WTC11 (cell line): Measurements from ENCODE around the gene HHIPL1. TPM values are rescaled to one million over a fixed set of nuclear protein-coding genes. Genes with fewer than 3 reads are reported as not detected.

Experiments
- ATAC-seq: fragments of 200-7000 bp; cut with Tn5 transposase; 2 replicates; pipeline ENCODE4 v1.10.0; 2021; ENCODE audit warnings: mild to moderate bottlenecking, moderate library complexity
- CTCF ChIA-PET: fragments of 300-600 bp; sonication (Branson Sonifier 250); formaldehyde crosslinking; loops from one replicate; lab custom pipeline; 2021; ENCODE audit warnings: antibody characterized with exemption; lab: Charles Lee
- POLR2A ChIA-PET: fragments of 350-600 bp; sonication (Branson Sonifier 250); formaldehyde crosslinking; loops from one replicate; lab custom pipeline; 2021; ENCODE audit warnings: antibody characterized with exemption; lab: Charles Lee
- DNase-seq: peaks from one replicate; pipeline ENCODE4 v3.0.0; 2021; ENCODE audit warnings: low spot score
- H3K27ac Mint-ChIP-seq: 2 replicates; pipeline ENCODE4 v1.8.0; 2021; ENCODE audit warnings: mixed read lengths
- H3K27me3 Mint-ChIP-seq: 2 replicates; pipeline ENCODE4 v1.8.0; 2021; ENCODE audit warnings: low read depth, mild to moderate bottlenecking, moderate library complexity, mixed read lengths
- H3K36me3 Mint-ChIP-seq: 2 replicates; pipeline ENCODE4 v1.8.0; 2021; ENCODE audit warnings: mixed read lengths
- H3K4me1 Mint-ChIP-seq: 2 replicates; pipeline ENCODE4 v1.8.0; 2022; ENCODE audit warnings: mixed read lengths
- H3K4me3 Mint-ChIP-seq: 2 replicates; pipeline ENCODE4 v1.8.0; 2021; ENCODE audit warnings: mild to moderate bottlenecking, moderate library complexity, mixed read lengths
- H3K9me3 Mint-ChIP-seq: 2 replicates; pipeline ENCODE4 v1.8.0; 2021; ENCODE audit warnings: mixed read lengths
- EMX1 ChIP-seq: fragments of 250-450 bp; sonication (Bioruptor Pico); IDR thresholded peaks from 2 replicates; pipeline ENCODE4 v1.8.0; 2021; ENCODE audit warnings: mild to moderate bottlenecking
- ETV6 ChIP-seq: sonication (generic); formaldehyde crosslinking; IDR thresholded peaks from 2 replicates; pipeline ENCODE4 v1.8.1; 2022; ENCODE audit warnings: mild to moderate bottlenecking, missing genetic modification reagents
- JAZF1 ChIP-seq: fragments of 250-450 bp; sonication (Bioruptor Pico); IDR thresholded peaks from 2 replicates; pipeline ENCODE4 v1.9.0; 2021; ENCODE audit warnings: moderate library complexity, mild to moderate bottlenecking, inconsistent platforms
- JUN ChIP-seq: sonication (generic); formaldehyde crosslinking; IDR thresholded peaks from 2 replicates; pipeline ENCODE4 v1.8.0; 2023; ENCODE audit warnings: mild to moderate bottlenecking, missing genetic modification reagents
- TCF7 ChIP-seq: sonication (generic); formaldehyde crosslinking; IDR thresholded peaks from 2 replicates; pipeline ENCODE4 v1.8.0; 2022; ENCODE audit warnings: mild to moderate bottlenecking, low read depth, missing genetic modification reagents, moderate library complexity
- ZBTB21 ChIP-seq: sonication (generic); formaldehyde crosslinking; IDR thresholded peaks from 2 replicates; pipeline ENCODE4 v1.8.1; 2023; ENCODE audit warnings: mild to moderate bottlenecking, missing genetic modification reagents, borderline replicate concordance
- ZNF219 ChIP-seq: sonication (generic); formaldehyde crosslinking; IDR thresholded peaks from 2 replicates; pipeline ENCODE4 v1.8.0; 2023; ENCODE audit warnings: missing genetic modification reagents, mild to moderate bottlenecking, borderline replicate concordance
- ZNF263 ChIP-seq: sonication (generic); formaldehyde crosslinking; IDR thresholded peaks from 2 replicates; pipeline ENCODE4 v1.8.1; 2022; ENCODE audit warnings: low read depth, mild to moderate bottlenecking, moderate library complexity, missing genetic modification reagents
- ZNF416 ChIP-seq: fragments of 250-450 bp; sonication (Bioruptor Pico); IDR thresholded peaks from 2 replicates; pipeline ENCODE4 v1.9.0; 2021; ENCODE audit warnings: mild to moderate bottlenecking, inconsistent platforms
- total RNA-seq: library from RNA; stranded (reverse); gene quantifications from 3 replicates; pipeline ENCODE4 v1.2.3, GENCODE V29; 2021
- TF ChIP-seq, protein P1 (sequence below): fragments of 200-600 bp; IDR thresholded peaks from 2 replicates; pipeline ENCODE4 v1.8.0; 2022; ENCODE audit warnings: antibody characterized with exemption
- TF ChIP-seq, protein P2 (sequence below): sonication (generic); formaldehyde crosslinking; IDR thresholded peaks from 2 replicates; pipeline ENCODE4 v1.8.0; 2022; ENCODE audit warnings: mild to moderate bottlenecking, missing genetic modification reagents
- TF ChIP-seq, protein P3 (sequence below): sonication (generic); formaldehyde crosslinking; IDR thresholded peaks from 2 replicates; pipeline ENCODE4 v1.8.0; 2023; ENCODE audit warnings: missing genetic modification reagents
- TF ChIP-seq, protein P4 (sequence below): sonication (generic); formaldehyde crosslinking; IDR thresholded peaks from 2 replicates; pipeline ENCODE4 v1.8.1; 2022; ENCODE audit warnings: low read depth, missing genetic modification reagents, borderline replicate concordance
- TF ChIP-seq, protein P5 (sequence below): sonication (generic); formaldehyde crosslinking; IDR thresholded peaks from 2 replicates; pipeline ENCODE4 v1.8.1; 2023; ENCODE audit warnings: mild to moderate bottlenecking, missing genetic modification reagents
- TF ChIP-seq, protein P6 (sequence below): fragments of 250-450 bp; sonication (Bioruptor Pico); IDR thresholded peaks from 2 replicates; pipeline ENCODE4 v1.9.0; 2021; ENCODE audit warnings: mild to moderate bottlenecking
- TF ChIP-seq, protein P7 (sequence below): sonication (generic); formaldehyde crosslinking; IDR thresholded peaks from 2 replicates; pipeline ENCODE4 v1.8.0; 2023; ENCODE audit warnings: mild to moderate bottlenecking, missing genetic modification reagents
- TF ChIP-seq, protein P8 (sequence below): sonication (generic); formaldehyde crosslinking; IDR thresholded peaks from 2 replicates; pipeline ENCODE4 v1.8.1; 2023; ENCODE audit warnings: mild to moderate bottlenecking, missing genetic modification reagents

Gene HHIPL1
- total RNA-seq, 1 experiment from 2014 or later = 1.5 TPM

DNA sequence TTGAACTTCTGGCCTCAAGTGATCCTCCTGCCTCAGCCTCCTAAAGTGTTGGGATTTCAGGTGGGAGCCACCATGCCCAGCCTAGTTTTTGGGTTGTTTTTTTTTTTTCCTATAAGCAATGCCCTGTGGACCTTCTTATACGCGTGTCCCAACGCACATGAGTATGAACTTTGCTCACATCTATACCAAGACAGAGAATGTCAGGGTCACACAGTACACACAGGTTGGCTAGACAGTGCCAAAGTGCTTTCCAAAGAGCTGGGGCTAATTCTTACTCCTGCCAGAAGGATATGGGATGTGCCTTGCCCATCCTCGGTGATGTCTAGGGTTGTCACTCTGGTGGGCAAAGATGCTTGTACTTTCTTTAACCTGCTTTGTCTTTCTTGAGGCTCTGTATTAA is 33.3 kb upstream of the HHIPL1 start:
- peaks cover 8% of the 10 kb centered on the region for H3K27me3 Mint-ChIP-seq
- DNase-seq = no peak
- POLR2A ChIA-PET = interaction anchor here (0.5 kb wide), 1 partner anchor 134 kb away, joined by 3 read pairs; no protein-coding TSS in a partner anchor
- no peak overlapping the region for H3K4me3 Mint-ChIP-seq
- no peak for TF ChIP-seq JUN (CRISPR knock-in tag)
- TF ChIP-seq, protein P1, sequence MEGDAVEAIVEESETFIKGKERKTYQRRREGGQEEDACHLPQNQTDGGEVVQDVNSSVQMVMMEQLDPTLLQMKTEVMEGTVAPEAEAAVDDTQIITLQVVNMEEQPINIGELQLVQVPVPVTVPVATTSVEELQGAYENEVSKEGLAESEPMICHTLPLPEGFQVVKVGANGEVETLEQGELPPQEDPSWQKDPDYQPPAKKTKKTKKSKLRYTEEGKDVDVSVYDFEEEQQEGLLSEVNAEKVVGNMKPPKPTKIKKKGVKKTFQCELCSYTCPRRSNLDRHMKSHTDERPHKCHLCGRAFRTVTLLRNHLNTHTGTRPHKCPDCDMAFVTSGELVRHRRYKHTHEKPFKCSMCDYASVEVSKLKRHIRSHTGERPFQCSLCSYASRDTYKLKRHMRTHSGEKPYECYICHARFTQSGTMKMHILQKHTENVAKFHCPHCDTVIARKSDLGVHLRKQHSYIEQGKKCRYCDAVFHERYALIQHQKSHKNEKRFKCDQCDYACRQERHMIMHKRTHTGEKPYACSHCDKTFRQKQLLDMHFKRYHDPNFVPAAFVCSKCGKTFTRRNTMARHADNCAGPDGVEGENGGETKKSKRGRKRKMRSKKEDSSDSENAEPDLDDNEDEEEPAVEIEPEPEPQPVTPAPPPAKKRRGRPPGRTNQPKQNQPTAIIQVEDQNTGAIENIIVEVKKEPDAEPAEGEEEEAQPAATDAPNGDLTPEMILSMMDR = no peak
- no peak for TF ChIP-seq JAZF1
- TF ChIP-seq, protein P2, sequence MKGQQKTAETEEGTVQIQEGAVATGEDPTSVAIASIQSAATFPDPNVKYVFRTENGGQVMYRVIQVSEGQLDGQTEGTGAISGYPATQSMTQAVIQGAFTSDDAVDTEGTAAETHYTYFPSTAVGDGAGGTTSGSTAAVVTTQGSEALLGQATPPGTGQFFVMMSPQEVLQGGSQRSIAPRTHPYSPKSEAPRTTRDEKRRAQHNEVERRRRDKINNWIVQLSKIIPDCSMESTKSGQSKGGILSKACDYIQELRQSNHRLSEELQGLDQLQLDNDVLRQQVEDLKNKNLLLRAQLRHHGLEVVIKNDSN (CRISPR knock-in tag) = no peak
- ATAC-seq = no peak
- no peaks in the 10 kb centered on the region for H3K36me3 Mint-ChIP-seq
- no peaks in the 10 kb centered on the region for H3K9me3 Mint-ChIP-seq
- H3K4me1 Mint-ChIP-seq = no peaks in the 10 kb centered on the region; the same call in 1 of the 2 replicates
- CTCF ChIA-PET = interaction anchor here (0.7 kb wide), 1 partner anchor 151 kb away, joined by 3 read pairs; no protein-coding TSS in a partner anchor
- no peak overlapping the region; the same call in 1 of the 2 replicates for H3K27ac Mint-ChIP-seq

DNA sequence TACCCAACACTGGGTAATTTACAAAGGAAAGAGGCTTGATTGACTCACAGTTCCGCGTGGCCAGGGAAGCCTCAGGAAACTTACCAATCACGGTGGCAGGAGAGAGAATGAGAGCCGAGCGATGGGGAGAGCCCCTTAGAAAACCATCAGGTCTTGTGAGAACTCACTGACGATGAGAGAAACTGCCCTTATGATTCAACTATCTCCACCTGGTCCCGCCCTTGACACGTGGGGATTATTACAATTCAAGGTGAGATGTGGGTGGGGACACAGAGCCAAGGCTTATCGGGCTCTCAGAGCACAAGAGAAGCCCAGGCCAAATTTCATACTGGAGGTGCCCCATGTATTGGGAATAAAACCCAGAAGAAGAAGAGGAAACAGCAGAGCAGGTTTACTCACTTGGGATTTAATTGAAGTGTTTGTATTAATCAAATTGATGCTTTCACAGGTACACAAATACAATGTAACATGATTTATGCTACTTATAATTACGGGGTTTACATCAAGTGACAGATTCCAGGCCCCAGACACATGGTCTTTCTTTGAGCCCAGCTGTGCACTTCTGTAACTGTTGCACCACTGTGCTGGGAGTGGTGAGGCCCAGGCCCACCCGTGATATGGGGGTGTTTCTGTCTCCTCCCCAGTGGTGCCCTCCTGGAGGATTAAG is 32.7 kb upstream of the HHIPL1 start:
- DNase-seq (no peak), ATAC-seq (no peak)
- POLR2A ChIA-PET = interaction anchor here (0.5 kb wide), 1 partner anchor 134 kb away, joined by 3 read pairs; no protein-coding TSS in a partner anchor
- CTCF ChIA-PET = interaction anchor here (0.6 kb wide), 1 partner anchor 196 kb away, joined by 3 read pairs; no protein-coding TSS in a partner anchor
- no peaks in the 10 kb centered on the region for H3K36me3 Mint-ChIP-seq
- H3K27me3 Mint-ChIP-seq = peaks cover 3% of the 10 kb centered on the region
- H3K9me3 Mint-ChIP-seq = no peaks in the 10 kb centered on the region
- H3K4me3 Mint-ChIP-seq = no peak overlapping the region
- peak overlapping the region; percentile 3; the same call in 1 of the 2 replicates for H3K27ac Mint-ChIP-seq
- H3K4me1 Mint-ChIP-seq = no peaks in the 10 kb centered on the region; the same call in 1 of the 2 replicates
- TF ChIP-seq EMX1 (CRISPR knock-in tag) (no peak), ZNF219 (CRISPR knock-in tag) (no peak), JUN (CRISPR knock-in tag) (no peak), TCF7 (CRISPR knock-in tag) (no peak), ETV6 (CRISPR knock-in tag) (no peak), ZNF416 (no peak), ZBTB21 (CRISPR knock-in tag) (no peak), ZNF263 (CRISPR knock-in tag) (no peak), JAZF1 (no peak)
- TF ChIP-seq, protein P2 (CRISPR knock-in tag) = no peak
- TF ChIP-seq, protein P3, sequence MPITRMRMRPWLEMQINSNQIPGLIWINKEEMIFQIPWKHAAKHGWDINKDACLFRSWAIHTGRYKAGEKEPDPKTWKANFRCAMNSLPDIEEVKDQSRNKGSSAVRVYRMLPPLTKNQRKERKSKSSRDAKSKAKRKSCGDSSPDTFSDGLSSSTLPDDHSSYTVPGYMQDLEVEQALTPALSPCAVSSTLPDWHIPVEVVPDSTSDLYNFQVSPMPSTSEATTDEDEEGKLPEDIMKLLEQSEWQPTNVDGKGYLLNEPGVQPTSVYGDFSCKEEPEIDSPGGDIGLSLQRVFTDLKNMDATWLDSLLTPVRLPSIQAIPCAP (CRISPR knock-in tag) = no peak
- TF ChIP-seq, protein P4, sequence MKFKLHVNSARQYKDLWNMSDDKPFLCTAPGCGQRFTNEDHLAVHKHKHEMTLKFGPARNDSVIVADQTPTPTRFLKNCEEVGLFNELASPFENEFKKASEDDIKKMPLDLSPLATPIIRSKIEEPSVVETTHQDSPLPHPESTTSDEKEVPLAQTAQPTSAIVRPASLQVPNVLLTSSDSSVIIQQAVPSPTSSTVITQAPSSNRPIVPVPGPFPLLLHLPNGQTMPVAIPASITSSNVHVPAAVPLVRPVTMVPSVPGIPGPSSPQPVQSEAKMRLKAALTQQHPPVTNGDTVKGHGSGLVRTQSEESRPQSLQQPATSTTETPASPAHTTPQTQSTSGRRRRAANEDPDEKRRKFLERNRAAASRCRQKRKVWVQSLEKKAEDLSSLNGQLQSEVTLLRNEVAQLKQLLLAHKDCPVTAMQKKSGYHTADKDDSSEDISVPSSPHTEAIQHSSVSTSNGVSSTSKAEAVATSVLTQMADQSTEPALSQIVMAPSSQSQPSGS = no peak
- TF ChIP-seq, protein P5, sequence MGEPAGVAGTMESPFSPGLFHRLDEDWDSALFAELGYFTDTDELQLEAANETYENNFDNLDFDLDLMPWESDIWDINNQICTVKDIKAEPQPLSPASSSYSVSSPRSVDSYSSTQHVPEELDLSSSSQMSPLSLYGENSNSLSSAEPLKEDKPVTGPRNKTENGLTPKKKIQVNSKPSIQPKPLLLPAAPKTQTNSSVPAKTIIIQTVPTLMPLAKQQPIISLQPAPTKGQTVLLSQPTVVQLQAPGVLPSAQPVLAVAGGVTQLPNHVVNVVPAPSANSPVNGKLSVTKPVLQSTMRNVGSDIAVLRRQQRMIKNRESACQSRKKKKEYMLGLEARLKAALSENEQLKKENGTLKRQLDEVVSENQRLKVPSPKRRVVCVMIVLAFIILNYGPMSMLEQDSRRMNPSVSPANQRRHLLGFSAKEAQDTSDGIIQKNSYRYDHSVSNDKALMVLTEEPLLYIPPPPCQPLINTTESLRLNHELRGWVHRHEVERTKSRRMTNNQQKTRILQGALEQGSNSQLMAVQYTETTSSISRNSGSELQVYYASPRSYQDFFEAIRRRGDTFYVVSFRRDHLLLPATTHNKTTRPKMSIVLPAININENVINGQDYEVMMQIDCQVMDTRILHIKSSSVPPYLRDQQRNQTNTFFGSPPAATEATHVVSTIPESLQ (CRISPR knock-in tag) = no peak
- TF ChIP-seq, protein P6, sequence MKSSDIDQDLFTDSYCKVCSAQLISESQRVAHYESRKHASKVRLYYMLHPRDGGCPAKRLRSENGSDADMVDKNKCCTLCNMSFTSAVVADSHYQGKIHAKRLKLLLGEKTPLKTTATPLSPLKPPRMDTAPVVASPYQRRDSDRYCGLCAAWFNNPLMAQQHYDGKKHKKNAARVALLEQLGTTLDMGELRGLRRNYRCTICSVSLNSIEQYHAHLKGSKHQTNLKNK (CRISPR knock-in tag) = no peak
- TF ChIP-seq, protein P7, sequence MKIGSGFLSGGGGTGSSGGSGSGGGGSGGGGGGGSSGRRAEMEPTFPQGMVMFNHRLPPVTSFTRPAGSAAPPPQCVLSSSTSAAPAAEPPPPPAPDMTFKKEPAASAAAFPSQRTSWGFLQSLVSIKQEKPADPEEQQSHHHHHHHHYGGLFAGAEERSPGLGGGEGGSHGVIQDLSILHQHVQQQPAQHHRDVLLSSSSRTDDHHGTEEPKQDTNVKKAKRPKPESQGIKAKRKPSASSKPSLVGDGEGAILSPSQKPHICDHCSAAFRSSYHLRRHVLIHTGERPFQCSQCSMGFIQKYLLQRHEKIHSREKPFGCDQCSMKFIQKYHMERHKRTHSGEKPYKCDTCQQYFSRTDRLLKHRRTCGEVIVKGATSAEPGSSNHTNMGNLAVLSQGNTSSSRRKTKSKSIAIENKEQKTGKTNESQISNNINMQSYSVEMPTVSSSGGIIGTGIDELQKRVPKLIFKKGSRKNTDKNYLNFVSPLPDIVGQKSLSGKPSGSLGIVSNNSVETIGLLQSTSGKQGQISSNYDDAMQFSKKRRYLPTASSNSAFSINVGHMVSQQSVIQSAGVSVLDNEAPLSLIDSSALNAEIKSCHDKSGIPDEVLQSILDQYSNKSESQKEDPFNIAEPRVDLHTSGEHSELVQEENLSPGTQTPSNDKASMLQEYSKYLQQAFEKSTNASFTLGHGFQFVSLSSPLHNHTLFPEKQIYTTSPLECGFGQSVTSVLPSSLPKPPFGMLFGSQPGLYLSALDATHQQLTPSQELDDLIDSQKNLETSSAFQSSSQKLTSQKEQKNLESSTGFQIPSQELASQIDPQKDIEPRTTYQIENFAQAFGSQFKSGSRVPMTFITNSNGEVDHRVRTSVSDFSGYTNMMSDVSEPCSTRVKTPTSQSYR = no peak
- TF ChIP-seq, protein P8, sequence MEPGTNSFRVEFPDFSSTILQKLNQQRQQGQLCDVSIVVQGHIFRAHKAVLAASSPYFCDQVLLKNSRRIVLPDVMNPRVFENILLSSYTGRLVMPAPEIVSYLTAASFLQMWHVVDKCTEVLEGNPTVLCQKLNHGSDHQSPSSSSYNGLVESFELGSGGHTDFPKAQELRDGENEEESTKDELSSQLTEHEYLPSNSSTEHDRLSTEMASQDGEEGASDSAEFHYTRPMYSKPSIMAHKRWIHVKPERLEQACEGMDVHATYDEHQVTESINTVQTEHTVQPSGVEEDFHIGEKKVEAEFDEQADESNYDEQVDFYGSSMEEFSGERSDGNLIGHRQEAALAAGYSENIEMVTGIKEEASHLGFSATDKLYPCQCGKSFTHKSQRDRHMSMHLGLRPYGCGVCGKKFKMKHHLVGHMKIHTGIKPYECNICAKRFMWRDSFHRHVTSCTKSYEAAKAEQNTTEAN (CRISPR knock-in tag) = no peak
